Mesodermal cell (in vitro differentiated cells): ENCODE measurements around the gene NFE2L1.

Experiments used
- H3K27ac ChIP-seq: 2 replicates; pipeline ENCODE4 v1.7.0; 2013; ENCODE audit warnings: mild to moderate bottlenecking, low read depth, low read length, moderate library complexity; ENCODE audit not compliant: severe bottlenecking
- H3K36me3 ChIP-seq: 2 replicates; pipeline ENCODE4 v1.7.1; 2013; ENCODE audit warnings: mild to moderate bottlenecking, low read length, moderate library complexity; ENCODE audit not compliant: control insufficient read depth, insufficient read depth
- H3K4me1 ChIP-seq: one replicate; pipeline ENCODE4 v1.7.1; 2013; ENCODE audit warnings: mild to moderate bottlenecking, low read length; ENCODE audit not compliant: insufficient read depth, control insufficient read depth, poor library complexity, severe bottlenecking
- H3K4me3 ChIP-seq: 2 replicates; pipeline ENCODE4 v1.7.0; 2013; ENCODE audit warnings: low read length, control low read depth, mild to moderate bottlenecking; ENCODE audit not compliant: insufficient read depth, poor library complexity, severe bottlenecking; ENCODE audit errors: extremely low read depth
- H3K9me3 ChIP-seq: 2 replicates; pipeline ENCODE4 v1.7.1; 2013; ENCODE audit warnings: mild to moderate bottlenecking, low read length, moderate library complexity; ENCODE audit not compliant: control insufficient read depth
- WGBS, 2 experiments: methylation state at CpG; one replicate each; pipeline ENCODE4 v1.1.5; 2013; ENCODE audit warnings: missing lambda C conversion rate in 2 of 2; ENCODE audit not compliant: insufficient coverage in 2 of 2; 5-methylcytosine and 5-hydroxymethylcytosine counted together

The NFE2L1 gene

DNA sequence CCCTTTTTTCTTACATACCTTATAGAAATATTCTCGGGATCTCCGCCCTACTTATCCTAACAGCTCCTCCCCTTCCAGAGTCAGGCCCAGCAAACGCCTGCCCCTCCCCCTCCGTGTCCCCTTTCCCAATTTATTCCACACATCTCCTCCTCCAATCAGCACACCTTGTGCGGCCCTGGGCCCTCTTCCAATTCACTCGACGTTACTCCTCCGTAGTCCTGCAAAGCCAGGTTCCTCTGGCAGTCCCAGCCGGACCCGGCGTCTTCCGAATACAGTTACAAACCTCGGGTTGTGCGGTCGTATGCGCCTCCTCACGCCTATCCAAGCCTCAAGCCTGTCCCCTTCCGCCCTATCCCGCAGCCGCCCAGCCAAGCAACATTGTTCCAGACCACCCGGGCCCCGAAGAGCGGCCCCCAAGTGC, 52.4 kb downstream of the NFE2L1 start:
- Histone ChIP-seq H3K4me3 (peak overlapping the region; percentile 89), H3K27ac (peak overlapping the region; percentile 95), H3K4me1 (no peaks in the 10 kb centered on the region), H3K9me3 (no peaks in the 10 kb centered on the region), H3K36me3 (peaks cover 24% of the 10 kb centered on the region)
- 0% methylated on average over 21 of the region's 23 CpGs for WGBS, 2 experiments

DNA sequence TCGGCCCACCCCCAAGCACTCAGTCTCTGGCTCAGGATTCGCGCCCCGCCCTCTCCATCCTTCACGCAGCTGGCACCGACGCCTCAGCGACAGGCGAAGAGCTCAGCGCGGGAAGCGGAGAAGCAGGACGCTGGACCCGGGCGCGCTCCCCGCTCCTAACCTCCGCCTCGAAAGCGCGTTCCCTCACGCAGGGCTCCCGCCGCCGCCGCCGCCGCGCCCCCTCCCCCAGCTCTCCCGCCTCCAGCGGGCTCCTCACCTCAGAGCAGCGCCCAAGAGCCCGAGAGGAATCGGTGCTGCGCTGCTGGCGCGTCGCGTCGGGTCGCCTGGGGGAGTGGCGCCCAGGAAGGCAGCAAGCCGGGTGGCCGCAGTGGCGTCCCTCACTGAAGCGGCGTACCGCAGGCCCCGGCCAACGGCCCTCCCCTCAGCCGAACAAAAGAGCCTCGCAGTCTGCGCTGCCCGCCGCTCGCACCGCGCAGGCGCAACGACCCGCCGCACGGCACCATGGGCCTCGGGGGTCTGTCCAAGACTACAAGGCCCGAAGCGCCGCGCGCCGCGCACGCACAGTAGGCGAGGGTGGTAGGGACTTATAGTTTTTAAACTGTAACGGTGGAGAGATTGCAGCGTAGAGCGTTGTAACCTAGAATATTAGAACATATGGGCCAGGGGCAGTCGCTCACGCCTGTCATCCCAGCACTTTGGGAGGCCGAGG, 53.0 kb downstream of the NFE2L1 start, which contains the start of gene CBX1:
TSS of gene CBX1 (minus strand) at position 467 of the 709 bp plus-strand sequence. CDS start 24,474 bp downstream, outside the sequence.
- Histone ChIP-seq H3K4me3 (peak within 1 kb of the TSS; percentile 89), H3K4me1 (no peaks in the 10 kb centered on the region), H3K27ac (peak within 1 kb of the TSS; percentile 95), H3K9me3 (no peaks in the 10 kb centered on the region), H3K36me3 (peaks cover 19% of the 10 kb centered on the region)
- 0% methylated on average over 47 to 75 of the region's 79 CpGs for WGBS, 2 experiments

DNA sequence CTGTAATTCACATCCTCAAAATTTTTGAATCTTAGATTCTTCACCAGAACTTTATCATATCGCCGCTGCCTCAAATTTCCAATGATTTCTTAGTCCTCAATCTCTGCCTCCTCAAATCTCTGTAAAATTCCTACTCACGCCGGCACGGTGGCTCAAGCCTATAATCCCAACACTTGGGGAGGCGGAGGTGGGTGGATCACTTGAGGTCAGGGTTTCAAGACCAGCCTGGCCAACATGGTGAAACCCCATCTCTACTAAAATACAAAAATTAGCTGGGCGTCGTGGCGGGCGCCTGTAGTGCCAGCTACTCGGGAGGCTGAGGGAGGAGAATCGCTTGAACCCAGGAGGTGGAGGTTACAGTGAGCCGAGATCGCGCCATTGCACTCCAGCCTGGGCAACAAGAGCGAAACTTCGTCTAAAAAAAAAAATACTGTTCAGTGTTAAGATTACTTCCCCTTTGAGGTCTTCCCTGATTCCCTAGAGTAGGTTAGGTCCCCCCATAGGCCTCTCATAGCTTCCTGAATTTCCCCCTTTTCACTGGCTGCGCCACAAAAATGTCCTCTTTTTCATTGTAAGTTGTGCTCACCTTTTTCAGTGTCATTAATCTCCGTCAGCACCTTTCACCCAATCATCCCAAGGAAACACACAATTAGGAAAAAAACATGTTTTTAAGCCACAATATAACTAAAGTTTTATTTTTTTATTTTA, 54.0 kb downstream of the NFE2L1 start:
- no peaks in the 10 kb centered on the region for H3K4me1 ChIP-seq
- no peak overlapping the region for H3K4me3 ChIP-seq
- H3K9me3 ChIP-seq, result no peaks in the 10 kb centered on the region
- WGBS, 2 experiments, result 93 to 96% methylated on average over 10 to 15 of the region's 19 CpGs
- H3K27ac ChIP-seq, result no peak overlapping the region
- peaks cover 12% of the 10 kb centered on the region for H3K36me3 ChIP-seq

GRCh38 chr17:48102798-48103715, 54.9 kb downstream of the NFE2L1 start:
- no peaks in the 10 kb centered on the region for H3K4me1 ChIP-seq
- 94 to 98% methylated on average over 10 to 11 of the region's 14 CpGs for WGBS, 2 experiments
- no peak overlapping the region for H3K27ac ChIP-seq
- peaks cover 8% of the 10 kb centered on the region for H3K36me3 ChIP-seq
- no peaks in the 10 kb centered on the region for H3K9me3 ChIP-seq
- no peak overlapping the region for H3K4me3 ChIP-seq

DNA sequence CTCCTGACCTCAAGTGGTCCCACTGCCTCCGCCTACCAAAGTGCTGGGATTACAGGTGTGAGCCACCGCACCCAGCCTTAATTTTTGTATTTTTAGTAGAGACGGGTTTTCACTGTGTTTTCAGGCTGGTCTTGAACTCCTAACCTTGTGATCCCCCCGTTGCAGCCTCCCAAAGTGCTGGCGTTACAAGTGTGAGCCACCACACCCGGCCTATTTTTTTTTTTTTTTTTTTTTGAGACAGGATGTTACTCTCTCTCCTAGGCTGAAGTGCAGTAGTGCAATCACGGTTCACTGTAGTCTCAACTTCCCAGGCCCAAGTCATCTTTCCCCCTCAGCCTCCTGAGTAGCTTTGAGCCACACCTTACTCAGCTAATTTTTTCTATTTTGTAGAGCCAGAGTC, 56.3 kb downstream of the NFE2L1 start:
- H3K36me3 ChIP-seq, result peaks cover under 1% of the 10 kb centered on the region
- no peaks in the 10 kb centered on the region for H3K4me1 ChIP-seq
- 92 to 94% methylated on average over 5 to 6 of the region's 7 CpGs for WGBS, 2 experiments

DNA sequence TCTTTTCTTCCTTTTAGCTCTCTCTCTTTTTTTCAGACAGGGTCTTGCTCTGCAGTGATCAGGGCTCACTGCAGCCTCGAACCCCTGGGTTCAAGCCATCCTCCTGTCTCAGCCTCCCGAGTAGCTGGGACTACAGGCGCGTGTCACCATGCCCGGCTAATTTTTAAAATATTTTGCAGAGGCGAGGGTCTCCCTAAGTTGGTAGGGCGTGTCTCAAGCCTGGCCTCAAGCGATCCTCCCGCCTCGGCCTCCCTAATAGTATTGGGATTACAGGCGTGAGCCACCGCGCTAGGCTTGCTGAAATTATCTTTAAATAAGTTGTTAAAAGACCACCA, 58.6 kb downstream of the NFE2L1 start:
- H3K4me3 ChIP-seq, result peak overlapping the region; percentile 76
- H3K36me3 ChIP-seq, result peaks cover 2% of the 10 kb centered on the region
- 66 to 78% methylated on average over 13 of the region's 13 CpGs for WGBS, 2 experiments
- H3K9me3 ChIP-seq, result no peaks in the 10 kb centered on the region
- H3K4me1 ChIP-seq, result no peaks in the 10 kb centered on the region
- no peak overlapping the region for H3K27ac ChIP-seq

More for the DNA sequence above, 56.3 kb downstream of the NFE2L1 start:
- H3K27ac ChIP-seq, result no peak overlapping the region
- H3K9me3 ChIP-seq, result no peaks in the 10 kb centered on the region
- no peak overlapping the region for H3K4me3 ChIP-seq

DNA sequence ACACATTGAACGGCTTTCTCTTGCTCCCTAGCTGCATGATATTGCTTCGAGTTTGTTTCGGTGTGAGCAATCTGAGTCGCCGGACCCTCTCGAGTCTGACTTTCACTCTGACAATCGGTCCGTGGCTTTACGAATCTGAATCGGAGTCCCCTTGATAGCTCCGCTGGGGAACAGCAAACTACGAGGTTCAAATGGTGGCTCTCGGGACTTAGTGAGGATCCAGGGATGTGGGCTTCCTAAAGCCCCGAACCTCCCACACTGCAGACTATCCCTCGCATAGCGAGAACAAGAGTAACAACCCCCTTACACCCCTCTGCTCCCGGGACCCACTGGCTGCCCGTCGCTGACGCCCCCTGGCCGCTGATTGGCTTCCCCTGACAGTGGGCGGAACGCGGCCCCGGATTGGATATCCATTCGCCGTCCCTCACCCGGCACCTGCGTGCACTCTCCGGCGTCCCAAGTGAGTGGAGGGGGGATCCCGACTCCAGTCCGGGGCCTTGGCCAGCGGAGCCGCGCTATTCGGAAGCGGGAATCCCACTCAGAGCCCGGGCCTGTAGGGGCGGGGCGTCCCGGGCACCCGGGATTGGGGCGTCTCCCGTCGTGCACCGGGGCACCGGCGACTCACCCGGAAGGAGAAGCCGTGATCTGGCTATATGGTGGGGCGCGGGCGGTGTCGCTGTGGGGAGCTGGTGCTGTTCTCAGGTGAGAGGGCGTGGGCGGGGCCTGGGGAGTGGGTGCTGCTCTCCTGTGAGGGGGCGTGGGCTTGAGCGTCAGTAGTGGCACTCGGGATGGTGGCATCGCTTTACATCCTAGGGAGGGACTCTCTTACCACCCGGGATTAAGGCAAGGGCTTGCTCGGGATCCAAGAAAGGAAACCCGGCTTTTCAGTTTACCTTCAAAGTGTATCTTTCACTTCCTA, 59.2 kb downstream of the NFE2L1 start, which contains the start of gene SNX11:
TSS of gene SNX11 (plus strand) at position 630 of the 919 bp plus-strand sequence. CDS start 4,278 bp downstream, outside the sequence.
- H3K4me1 ChIP-seq, result no peaks in the 10 kb centered on the region
- H3K27ac ChIP-seq, result peak within 1 kb of the TSS; percentile 70
- H3K36me3 ChIP-seq, result peaks cover 7% of the 10 kb centered on the region
- H3K9me3 ChIP-seq, result no peaks in the 10 kb centered on the region
- 1% methylated on average over 46 to 55 of the region's 64 CpGs for WGBS, 2 experiments
- H3K4me3 ChIP-seq, result peak within 1 kb of the TSS; percentile 76

DNA sequence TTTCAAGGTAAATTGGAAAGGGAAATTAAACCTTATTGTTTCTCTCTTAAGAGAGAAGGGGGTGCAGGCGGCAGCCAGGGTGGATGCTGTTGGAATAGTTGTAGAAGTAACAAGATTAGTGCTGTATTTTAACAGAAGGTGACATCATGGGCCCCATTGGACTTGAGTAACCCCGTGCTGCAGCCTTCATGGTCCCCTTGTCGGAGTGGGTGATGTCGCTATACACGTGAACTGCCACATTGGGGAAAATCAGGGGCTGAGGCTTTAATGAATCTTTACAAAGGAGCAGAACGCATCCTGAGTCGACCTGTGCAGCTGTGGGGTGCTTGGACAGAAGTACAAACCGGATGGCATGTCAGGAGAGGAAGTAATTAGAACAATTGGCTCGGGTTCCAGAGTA, 62.6 kb downstream of the NFE2L1 start:
- H3K4me3 ChIP-seq, result no peak overlapping the region
- H3K9me3 ChIP-seq, result no peaks in the 10 kb centered on the region
- H3K36me3 ChIP-seq, result peaks cover 28% of the 10 kb centered on the region
- no peaks in the 10 kb centered on the region for H3K4me1 ChIP-seq
- no peak overlapping the region for H3K27ac ChIP-seq
- 94 to 96% methylated on average over 9 of the region's 9 CpGs for WGBS, 2 experiments
